ENCODE results near the gene NHERF1. TPM values are rescaled to one million over a fixed set of nuclear protein-coding genes. Genes with fewer than 3 reads are reported as not detected.

Gene NHERF1
- total RNA-seq, 1 donor from 2014 or later, result 36.3 TPM

DNA sequence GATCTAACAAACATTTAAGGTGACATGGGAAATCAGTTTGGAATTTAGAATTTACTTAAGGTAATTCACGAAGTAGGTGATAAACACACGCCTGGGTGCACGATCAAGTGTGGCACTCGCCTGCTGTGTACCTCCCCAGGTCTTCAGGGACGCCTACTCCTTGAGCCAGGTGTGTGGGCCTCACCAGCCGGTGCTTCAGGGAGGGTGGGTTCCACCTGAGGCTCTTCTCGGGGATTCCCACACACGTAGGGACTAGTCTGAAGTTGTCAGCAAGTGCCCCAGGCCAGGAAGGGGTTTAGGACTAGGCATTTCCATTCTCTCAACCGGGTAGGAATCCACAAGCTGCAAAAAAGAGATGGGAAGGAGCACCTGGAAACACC, 37.5 kb downstream of the NHERF1 start:
- no peak for TF ChIP-seq EZH2 (IDR thresholded peaks at IDR 0.05; ENCODE audit: insufficient read depth, low read length)
- TF ChIP-seq, protein P1, sequence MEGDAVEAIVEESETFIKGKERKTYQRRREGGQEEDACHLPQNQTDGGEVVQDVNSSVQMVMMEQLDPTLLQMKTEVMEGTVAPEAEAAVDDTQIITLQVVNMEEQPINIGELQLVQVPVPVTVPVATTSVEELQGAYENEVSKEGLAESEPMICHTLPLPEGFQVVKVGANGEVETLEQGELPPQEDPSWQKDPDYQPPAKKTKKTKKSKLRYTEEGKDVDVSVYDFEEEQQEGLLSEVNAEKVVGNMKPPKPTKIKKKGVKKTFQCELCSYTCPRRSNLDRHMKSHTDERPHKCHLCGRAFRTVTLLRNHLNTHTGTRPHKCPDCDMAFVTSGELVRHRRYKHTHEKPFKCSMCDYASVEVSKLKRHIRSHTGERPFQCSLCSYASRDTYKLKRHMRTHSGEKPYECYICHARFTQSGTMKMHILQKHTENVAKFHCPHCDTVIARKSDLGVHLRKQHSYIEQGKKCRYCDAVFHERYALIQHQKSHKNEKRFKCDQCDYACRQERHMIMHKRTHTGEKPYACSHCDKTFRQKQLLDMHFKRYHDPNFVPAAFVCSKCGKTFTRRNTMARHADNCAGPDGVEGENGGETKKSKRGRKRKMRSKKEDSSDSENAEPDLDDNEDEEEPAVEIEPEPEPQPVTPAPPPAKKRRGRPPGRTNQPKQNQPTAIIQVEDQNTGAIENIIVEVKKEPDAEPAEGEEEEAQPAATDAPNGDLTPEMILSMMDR (IDR thresholded peaks at IDR 0.05; ENCODE audit: insufficient read depth, low read depth, low read length), result no peak
- Histone ChIP-seq H3K4me3 (ENCODE audit: insufficient read depth, low read depth, low read length) (no peak overlapping the region), H3K9me3 (ENCODE audit: insufficient read depth, low read depth, low read length) (no peaks in the 10 kb centered on the region), H3K79me2 (ENCODE audit: insufficient read depth, low read length) (peaks cover 7% of the 10 kb centered on the region), H3K27ac (ENCODE audit: low read depth, low read length) (no peak overlapping the region), H3K4me1 (ENCODE audit: insufficient read depth, low read length) (no peaks in the 10 kb centered on the region), H4K20me1 (ENCODE audit: insufficient read depth, low read length) (peaks cover 60% of the 10 kb centered on the region), H3K36me3 (ENCODE audit: insufficient read depth, low read length) (peaks cover 7% of the 10 kb centered on the region), H3K9ac (ENCODE audit: low read length) (no peak overlapping the region), H3K4me2 (ENCODE audit: low read length) (no peak overlapping the region), H3K27me3 (ENCODE audit: insufficient read depth, low read length) (no peaks in the 10 kb centered on the region), H2AFZ (ENCODE audit: low read depth, low read length) (no peak overlapping the region)
- Mint-ChIP-seq H3K27ac (ENCODE audit: unreplicated experiment) (no peak overlapping the region), H3K27me3 (ENCODE audit: low read depth, unreplicated experiment) (no peaks in the 10 kb centered on the region), H3K4me3 (ENCODE audit: unreplicated experiment) (no peak overlapping the region), H3K4me1 (ENCODE audit: low read depth, unreplicated experiment) (no peaks in the 10 kb centered on the region), H3K9me3 (ENCODE audit: unreplicated experiment) (no peaks in the 10 kb centered on the region), H3K36me3 (ENCODE audit: low read depth, unreplicated experiment) (peaks cover 20% of the 10 kb centered on the region)
- FAIRE-seq, result no peak
- DNase-seq (ENCODE audit: low read depth), result no peak

DNA sequence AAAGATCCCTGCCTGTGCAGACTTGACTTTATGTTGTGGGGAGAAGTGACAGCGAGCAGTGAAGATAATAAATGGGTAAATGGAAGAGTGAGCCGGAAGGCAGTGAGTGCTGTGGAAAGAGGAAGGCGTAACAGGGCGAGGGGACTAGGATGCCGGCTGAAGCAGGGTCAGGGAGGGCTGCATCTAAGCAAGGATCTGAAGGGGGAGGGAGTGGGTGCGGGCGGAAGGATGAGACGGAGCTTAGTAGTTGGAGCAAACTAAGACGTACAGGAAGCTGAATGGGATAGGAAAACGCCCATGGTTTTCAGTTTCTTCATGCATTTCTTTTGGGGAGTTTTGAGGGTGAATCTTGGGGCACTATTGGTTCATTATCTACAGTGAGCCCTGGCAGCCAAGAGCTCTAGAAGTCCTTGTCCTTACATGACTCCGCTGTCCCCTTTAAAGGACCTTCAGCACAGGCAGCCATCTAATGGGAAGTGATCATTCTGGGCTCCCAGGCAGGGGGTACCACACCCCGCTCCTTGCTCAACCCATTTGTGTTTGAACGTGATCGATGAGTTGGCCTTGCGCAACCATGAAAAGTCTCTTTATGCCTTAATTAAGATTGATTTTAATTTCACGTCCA, 38.1 kb downstream of the NHERF1 start:
- H4K20me1 ChIP-seq (ENCODE audit: insufficient read depth, low read length), result peaks cover 60% of the 10 kb centered on the region
- no peaks in the 10 kb centered on the region for H3K4me1 ChIP-seq (ENCODE audit: insufficient read depth, low read length)
- Mint-ChIP-seq H3K27ac (ENCODE audit: unreplicated experiment) (no peak overlapping the region), H3K27me3 (ENCODE audit: low read depth, unreplicated experiment) (no peaks in the 10 kb centered on the region), H3K9me3 (ENCODE audit: unreplicated experiment) (no peaks in the 10 kb centered on the region), H3K4me1 (ENCODE audit: low read depth, unreplicated experiment) (no peaks in the 10 kb centered on the region), H3K36me3 (ENCODE audit: low read depth, unreplicated experiment) (peaks cover 20% of the 10 kb centered on the region), H3K4me3 (ENCODE audit: unreplicated experiment) (no peak overlapping the region)
- TF ChIP-seq, protein P1 (IDR thresholded peaks at IDR 0.05; ENCODE audit: insufficient read depth, low read depth, low read length), result no peak
- no peak for TF ChIP-seq EZH2 (IDR thresholded peaks at IDR 0.05; ENCODE audit: insufficient read depth, low read length)
- H3K4me2 ChIP-seq (ENCODE audit: low read length), result no peak overlapping the region
- no peak overlapping the region for H3K27ac ChIP-seq (ENCODE audit: low read depth, low read length)
- peaks cover 7% of the 10 kb centered on the region for H3K36me3 ChIP-seq (ENCODE audit: insufficient read depth, low read length)
- no peak for FAIRE-seq
- no peaks in the 10 kb centered on the region for H3K27me3 ChIP-seq (ENCODE audit: insufficient read depth, low read length)
- H3K9me3 ChIP-seq (ENCODE audit: insufficient read depth, low read depth, low read length), result no peaks in the 10 kb centered on the region
- no peak overlapping the region for H3K4me3 ChIP-seq (ENCODE audit: insufficient read depth, low read depth, low read length)
- no peak overlapping the region for H2AFZ ChIP-seq (ENCODE audit: low read depth, low read length)
- peaks cover 5% of the 10 kb centered on the region for H3K79me2 ChIP-seq (ENCODE audit: insufficient read depth, low read length)
- DNase-seq (ENCODE audit: low read depth), result no peak
- H3K9ac ChIP-seq (ENCODE audit: low read length), result no peak overlapping the region

All from astrocyte (in vitro differentiated cells and primary cell).